Measurements from ENCODE around the gene CNST. TPM values are rescaled to one million over a fixed set of nuclear protein-coding genes. Genes with fewer than 3 reads are reported as not detected.

Gene CNST
- total RNA-seq, 1 experiment from 2014 or later, result 14.8 TPM

DNA sequence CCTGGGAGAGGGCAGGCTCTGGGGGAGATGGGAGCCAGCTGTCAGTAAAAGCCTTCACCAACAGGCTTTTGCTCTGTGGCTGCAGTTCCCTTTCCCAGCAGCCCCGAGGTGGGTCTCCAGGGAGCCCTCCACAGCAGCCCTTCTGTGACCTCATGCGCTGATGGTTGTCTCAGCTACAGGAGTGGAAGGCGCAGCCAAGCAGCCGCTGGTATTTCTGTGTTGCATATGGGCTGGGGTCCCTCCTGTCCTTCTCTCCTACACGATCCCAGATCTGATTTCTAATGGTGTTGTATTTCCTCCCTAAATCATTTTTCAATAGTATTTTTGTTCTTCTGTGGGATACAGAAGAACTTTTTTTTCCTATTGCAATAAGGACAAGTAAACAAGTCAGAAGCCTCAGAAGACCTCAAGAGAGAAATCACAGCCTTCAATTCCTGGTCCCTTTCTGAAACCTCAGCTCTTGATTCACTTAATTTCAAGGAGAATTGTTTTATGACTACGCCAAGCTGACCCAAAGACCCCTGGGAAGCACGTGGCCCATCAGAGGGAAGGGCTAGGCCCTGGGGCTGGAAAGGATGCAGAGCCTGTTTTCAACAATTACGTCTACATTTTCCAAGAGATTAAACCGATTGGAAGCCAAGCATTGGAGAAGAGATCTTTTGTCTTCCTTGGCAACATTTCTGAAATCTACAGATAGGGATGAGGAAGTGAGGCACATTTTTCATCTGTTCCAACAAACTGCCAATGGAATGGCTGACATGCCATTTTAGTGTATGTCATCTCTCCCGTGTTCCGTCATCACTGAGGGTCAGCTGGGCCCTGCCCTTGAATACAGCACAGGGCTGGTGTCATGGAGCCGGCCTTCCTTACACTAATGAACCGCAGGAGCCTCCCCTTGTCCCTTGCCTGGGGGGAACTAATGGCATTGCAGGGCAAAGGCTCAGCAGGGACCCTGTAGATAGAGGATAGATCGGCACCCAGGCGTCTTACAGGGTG lies 115.9 kb downstream of the CNST start:
- no peaks in the 10 kb centered on the region for H3K9me3 Mint-ChIP-seq (ENCODE audit: unreplicated experiment)
- Histone ChIP-seq H3K9me3 (no peaks in the 10 kb centered on the region), H3K27me3 (replicated peaks; ENCODE audit: control insufficient read depth, insufficient read depth, low read length) (no peaks in the 10 kb centered on the region), H3K4me1 (peaks cover 11% of the 10 kb centered on the region), H3K36me3 (ENCODE audit: control insufficient read depth, insufficient read depth, low read length) (no peaks in the 10 kb centered on the region), H3K4me3 (ENCODE audit: low read depth, low read length) (no peak overlapping the region)
- peaks cover 13% of the 10 kb centered on the region for H3K4me1 Mint-ChIP-seq (ENCODE audit: low read depth, unreplicated experiment)
- DNase-seq, result no peak
- no peaks in the 10 kb centered on the region for H3K36me3 Mint-ChIP-seq (ENCODE audit: insufficient read depth, unreplicated experiment)
- no peaks in the 10 kb centered on the region for H3K27me3 Mint-ChIP-seq (ENCODE audit: insufficient read depth, unreplicated experiment)
- no peak overlapping the region for H3K27ac Mint-ChIP-seq (ENCODE audit: unreplicated experiment)
- TF ChIP-seq, protein P1, sequence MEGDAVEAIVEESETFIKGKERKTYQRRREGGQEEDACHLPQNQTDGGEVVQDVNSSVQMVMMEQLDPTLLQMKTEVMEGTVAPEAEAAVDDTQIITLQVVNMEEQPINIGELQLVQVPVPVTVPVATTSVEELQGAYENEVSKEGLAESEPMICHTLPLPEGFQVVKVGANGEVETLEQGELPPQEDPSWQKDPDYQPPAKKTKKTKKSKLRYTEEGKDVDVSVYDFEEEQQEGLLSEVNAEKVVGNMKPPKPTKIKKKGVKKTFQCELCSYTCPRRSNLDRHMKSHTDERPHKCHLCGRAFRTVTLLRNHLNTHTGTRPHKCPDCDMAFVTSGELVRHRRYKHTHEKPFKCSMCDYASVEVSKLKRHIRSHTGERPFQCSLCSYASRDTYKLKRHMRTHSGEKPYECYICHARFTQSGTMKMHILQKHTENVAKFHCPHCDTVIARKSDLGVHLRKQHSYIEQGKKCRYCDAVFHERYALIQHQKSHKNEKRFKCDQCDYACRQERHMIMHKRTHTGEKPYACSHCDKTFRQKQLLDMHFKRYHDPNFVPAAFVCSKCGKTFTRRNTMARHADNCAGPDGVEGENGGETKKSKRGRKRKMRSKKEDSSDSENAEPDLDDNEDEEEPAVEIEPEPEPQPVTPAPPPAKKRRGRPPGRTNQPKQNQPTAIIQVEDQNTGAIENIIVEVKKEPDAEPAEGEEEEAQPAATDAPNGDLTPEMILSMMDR (IDR thresholded peaks at IDR 0.05; ENCODE audit: insufficient read depth in 1 of 2, low read depth in 1 of 2, low read length in 1 of 2, severe bottlenecking in 1 of 2, unreplicated experiment in 1 of 2), result no peak
- ChIA-PET CTCF (no interaction called here), POLR2A (no interaction called here)
- no TSS peak for BruUV-seq (replicated peaks)
- intact Hi-C loops (cut with micrococcal nuclease; ENCODE audit: unreplicated experiment), result no loop called here
- no peak overlapping the region for H3K4me3 Mint-ChIP-seq (ENCODE audit: unreplicated experiment)

DNA sequence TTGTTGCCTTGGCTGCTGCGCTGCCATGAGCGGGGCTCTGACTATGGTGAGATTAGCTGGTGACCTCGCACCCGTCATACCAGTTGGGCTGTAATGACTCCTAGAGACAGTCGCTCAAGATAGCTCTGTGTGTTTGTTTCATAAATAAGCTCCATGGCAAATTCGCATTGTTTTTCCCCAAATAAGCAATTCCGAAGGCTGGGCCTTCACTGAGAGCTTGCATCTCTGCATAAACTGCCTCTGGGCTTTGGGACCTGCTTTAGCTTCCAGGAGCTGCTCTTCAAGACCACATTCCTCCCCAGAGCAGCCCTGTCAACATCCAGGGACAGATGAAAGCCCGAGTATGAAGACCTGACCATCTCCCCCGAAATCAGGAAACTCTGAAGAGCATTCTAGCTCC lies 117.3 kb downstream of the CNST start:
- ChIA-PET CTCF (interaction anchor here (0.7 kb wide), 1 partner anchor 68 kb away, joined by 3 read pairs; no protein-coding TSS in a partner anchor), POLR2A (no interaction called here)
- H3K36me3 Mint-ChIP-seq (ENCODE audit: insufficient read depth, unreplicated experiment), result no peaks in the 10 kb centered on the region
- peaks cover 7% of the 10 kb centered on the region for H3K4me1 Mint-ChIP-seq (ENCODE audit: low read depth, unreplicated experiment)
- Histone ChIP-seq H3K4me1 (0 out of 2 replicates have a peak, but pooled peaks cover 5% of the 10 kb centered on the region), H3K27me3 (replicated peaks; ENCODE audit: control insufficient read depth, insufficient read depth, low read length) (no peaks in the 10 kb centered on the region), H3K9me3 (no peaks in the 10 kb centered on the region), H3K4me3 (ENCODE audit: low read depth, low read length) (no peak overlapping the region), H3K36me3 (ENCODE audit: control insufficient read depth, insufficient read depth, low read length) (no peaks in the 10 kb centered on the region)
- DNase-seq, result no peak
- H3K27ac Mint-ChIP-seq (ENCODE audit: unreplicated experiment), result no peak overlapping the region
- no TSS peak for BruUV-seq (replicated peaks)
- TF ChIP-seq, protein P1 (IDR thresholded peaks at IDR 0.05; ENCODE audit: insufficient read depth in 1 of 2, low read depth in 1 of 2, low read length in 1 of 2, severe bottlenecking in 1 of 2, unreplicated experiment in 1 of 2), result no peak
- H3K9me3 Mint-ChIP-seq (ENCODE audit: unreplicated experiment), result no peaks in the 10 kb centered on the region
- no peak overlapping the region for H3K4me3 Mint-ChIP-seq (ENCODE audit: unreplicated experiment)
- no peaks in the 10 kb centered on the region for H3K27me3 Mint-ChIP-seq (ENCODE audit: insufficient read depth, unreplicated experiment)
- intact Hi-C loops (cut with micrococcal nuclease; ENCODE audit: unreplicated experiment), result no loop called here

DNA sequence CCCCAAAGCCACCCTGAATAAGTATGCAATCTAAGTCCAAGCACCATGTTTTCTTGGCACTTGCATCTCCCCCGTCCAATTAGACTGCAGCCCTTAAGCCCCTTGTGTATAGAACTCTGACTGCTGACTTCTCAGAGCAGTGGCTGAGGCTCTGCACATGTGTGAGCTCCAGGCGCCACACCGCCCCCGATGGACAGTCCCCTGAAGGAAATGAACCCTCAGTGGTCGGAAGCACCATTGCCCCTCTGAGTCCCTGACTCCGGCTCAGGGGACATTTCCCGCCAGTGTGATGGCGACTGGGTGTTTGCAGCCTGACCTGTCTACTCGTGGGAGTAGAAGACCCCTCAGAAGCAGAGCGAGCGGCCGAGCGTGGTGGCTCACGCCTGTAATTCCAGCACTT lies 120.7 kb downstream of the CNST start:
- TF ChIP-seq, protein P1 (IDR thresholded peaks at IDR 0.05; ENCODE audit: insufficient read depth in 1 of 2, low read depth in 1 of 2, low read length in 1 of 2, severe bottlenecking in 1 of 2, unreplicated experiment in 1 of 2), result no peak
- Mint-ChIP-seq H3K27me3 (ENCODE audit: insufficient read depth, unreplicated experiment) (no peaks in the 10 kb centered on the region), H3K4me3 (ENCODE audit: unreplicated experiment) (no peak overlapping the region), H3K4me1 (ENCODE audit: low read depth, unreplicated experiment) (peaks cover 4% of the 10 kb centered on the region), H3K27ac (ENCODE audit: unreplicated experiment) (no peak overlapping the region), H3K36me3 (ENCODE audit: insufficient read depth, unreplicated experiment) (no peaks in the 10 kb centered on the region), H3K9me3 (ENCODE audit: unreplicated experiment) (no peaks in the 10 kb centered on the region)
- no peaks in the 10 kb centered on the region for H3K27me3 ChIP-seq (replicated peaks; ENCODE audit: control insufficient read depth, insufficient read depth, low read length)
- peaks cover 4% of the 10 kb centered on the region; the same call in 1 of the 2 replicates for H3K4me1 ChIP-seq
- ChIA-PET POLR2A (no interaction called here), CTCF (interaction anchor here (0.6 kb wide), 1 partner anchor 38 kb away, joined by 6 read pairs; no protein-coding TSS in a partner anchor)
- H3K36me3 ChIP-seq (ENCODE audit: control insufficient read depth, insufficient read depth, low read length), result no peaks in the 10 kb centered on the region
- DNase-seq, result no peak
- no TSS peak for BruUV-seq (replicated peaks)
- intact Hi-C loops (cut with micrococcal nuclease; ENCODE audit: unreplicated experiment), result loop anchor here (5.0 kb wide), 1 partner anchor 40 kb away; no protein-coding TSS in a partner anchor
- H3K9me3 ChIP-seq, result no peaks in the 10 kb centered on the region
- no peak overlapping the region for H3K4me3 ChIP-seq (ENCODE audit: low read depth, low read length)

All from Caco-2 (cell line).